Mucosa of rectum (tissue), 2 donors: Measurements from ENCODE around the gene CFAP299.

Experiments used
- H3K27ac ChIP-seq, 2 donors: one replicate each; pipeline ENCODE4 v1.7.0; 2013; ENCODE audit warnings: inconsistent platforms in 2 of 2, low read depth in 2 of 2, low read length in 2 of 2
- H3K27me3 ChIP-seq, 2 donors: one replicate each; pipeline ENCODE4 v1.7.0; 2013; ENCODE audit warnings: low read length in 2 of 2; ENCODE audit not compliant: control insufficient read depth in 2 of 2, insufficient read depth in 2 of 2
- H3K36me3 ChIP-seq, 2 donors: one replicate each; pipeline ENCODE4 v1.7.0; 2013; ENCODE audit warnings: low read length in 2 of 2; ENCODE audit not compliant: control insufficient read depth in 2 of 2, insufficient read depth in 2 of 2
- H3K4me1 ChIP-seq, 2 donors: one replicate each; pipeline ENCODE4 v1.7.0; 2013; ENCODE audit warnings: low read length in 2 of 2, mild to moderate bottlenecking in 1 of 2; ENCODE audit not compliant: control insufficient read depth in 2 of 2, insufficient read depth in 2 of 2
- H3K4me3 ChIP-seq, 2 donors: one replicate each; pipeline ENCODE4 v1.7.0; 2013; ENCODE audit warnings: low read length in 2 of 2
- H3K9ac ChIP-seq, 2 donors: one replicate each; pipeline ENCODE4 v1.7.0; 2013; ENCODE audit warnings: low read length in 2 of 2, low read depth in 1 of 2, mild to moderate bottlenecking in 1 of 2
- H3K9me3 ChIP-seq, 2 donors: one replicate each; pipeline ENCODE4 v1.7.0; 2013; ENCODE audit warnings: low read length in 2 of 2; ENCODE audit not compliant: control insufficient read depth in 2 of 2
- donor health status: healthy.
- donor health status: Normal muscosa, but diverticular disease.

The CFAP299 gene

DNA sequence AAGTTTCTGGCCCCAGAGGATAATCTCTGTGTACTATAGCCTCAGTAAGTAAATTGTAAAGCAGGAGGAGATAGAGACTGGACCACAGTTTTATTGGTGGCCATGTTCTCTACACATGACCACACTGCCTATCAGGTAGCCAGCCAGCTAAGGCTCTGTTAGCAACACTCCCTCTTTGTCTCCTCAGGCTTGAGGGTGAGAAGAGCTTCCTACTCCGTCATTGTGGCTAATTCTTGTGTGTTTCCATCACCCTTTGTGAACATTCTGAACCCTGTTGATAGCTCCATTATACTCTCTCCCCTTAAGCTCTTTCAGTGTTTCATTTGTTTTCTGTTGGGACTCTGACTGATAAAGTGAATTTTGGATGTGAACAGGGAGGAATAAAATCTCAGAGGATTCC, 233.4 kb downstream of the CFAP299 start:
- Histone ChIP-seq H3K4me1 (no peaks in the 10 kb centered on the region), H3K9me3 (no peaks in the 10 kb centered on the region), H3K27ac (no peak overlapping the region), H3K9ac (no peak overlapping the region), H3K36me3 (no peaks in the 10 kb centered on the region), H3K27me3 (no peaks in the 10 kb centered on the region), H3K4me3 (no peak overlapping the region)

DNA sequence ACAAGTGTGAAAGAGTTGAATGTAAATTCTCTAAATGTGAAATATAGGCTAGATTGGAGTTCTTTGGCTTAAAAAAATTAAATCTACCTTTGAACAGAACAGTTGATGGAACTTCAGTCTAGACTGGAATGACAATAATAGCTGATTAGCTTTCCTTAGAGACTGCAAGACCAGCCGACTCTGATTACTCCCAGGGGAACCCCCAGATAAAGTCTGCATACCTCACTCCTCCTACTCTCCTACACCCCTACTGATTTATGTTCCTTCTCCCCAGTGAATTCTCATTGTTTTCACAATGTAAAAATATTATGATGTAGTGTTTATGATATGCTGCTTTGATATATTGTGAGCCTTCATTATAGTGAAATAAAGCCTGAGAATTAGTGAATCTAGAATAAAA, 241.3 kb downstream of the CFAP299 start:
- Histone ChIP-seq H3K4me1 (no peaks in the 10 kb centered on the region), H3K9ac (no peak overlapping the region), H3K36me3 (no peaks in the 10 kb centered on the region)

DNA sequence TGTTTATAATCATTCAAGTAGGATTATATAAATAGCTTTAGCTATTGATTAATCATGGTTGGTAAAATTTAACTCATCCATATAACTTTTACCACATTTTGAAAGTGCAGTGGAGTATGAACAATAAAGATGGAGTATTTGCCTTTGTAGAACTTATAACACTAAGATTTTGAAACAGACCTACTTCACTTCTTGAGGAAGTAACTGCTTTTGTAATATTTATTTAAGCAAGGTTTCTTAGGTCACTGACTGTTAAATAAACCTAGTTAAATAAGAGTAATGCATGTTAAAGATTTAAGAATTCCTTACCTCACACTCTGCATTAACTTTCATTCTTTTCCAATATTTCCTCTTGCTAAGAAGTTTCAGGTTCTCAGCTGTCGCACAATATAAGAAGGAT, 242.5 kb downstream of the CFAP299 start:
- no peak overlapping the region for H3K9ac ChIP-seq
- H3K27me3 ChIP-seq = no peaks in the 10 kb centered on the region
- no peaks in the 10 kb centered on the region for H3K9me3 ChIP-seq
- no peaks in the 10 kb centered on the region for H3K4me1 ChIP-seq
- H3K4me3 ChIP-seq = no peak overlapping the region
- H3K27ac ChIP-seq = no peak overlapping the region
- no peaks in the 10 kb centered on the region for H3K36me3 ChIP-seq

More for the DNA sequence above, 241.3 kb downstream of the CFAP299 start:
- Histone ChIP-seq H3K27ac (no peak overlapping the region), H3K4me3 (no peak overlapping the region), H3K9me3 (no peaks in the 10 kb centered on the region), H3K27me3 (no peaks in the 10 kb centered on the region)

DNA sequence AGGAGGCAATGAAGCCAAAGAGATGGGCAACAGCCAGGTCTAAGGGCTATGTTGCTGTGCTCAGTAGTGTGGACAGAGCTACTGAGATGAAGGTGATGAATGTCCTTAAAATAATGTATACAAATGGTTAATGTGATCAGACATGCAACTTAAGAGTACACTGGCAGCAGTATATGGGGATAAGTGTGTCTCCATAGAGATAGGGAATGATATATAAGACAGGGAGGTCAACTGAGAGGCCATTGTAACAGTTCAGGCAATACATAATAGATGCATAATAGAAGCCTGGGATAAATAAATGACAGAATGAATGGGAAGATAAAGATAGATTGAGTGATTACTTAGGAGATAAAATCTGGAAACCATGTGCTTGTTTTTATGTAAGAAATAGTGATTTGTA, 250.0 kb downstream of the CFAP299 start:
- H3K27me3 ChIP-seq = no peaks in the 10 kb centered on the region
- H3K4me3 ChIP-seq = no peak overlapping the region
- no peak overlapping the region for H3K27ac ChIP-seq
- H3K9me3 ChIP-seq = no peaks in the 10 kb centered on the region
- no peaks in the 10 kb centered on the region for H3K4me1 ChIP-seq
- H3K9ac ChIP-seq = no peak overlapping the region
- no peaks in the 10 kb centered on the region for H3K36me3 ChIP-seq

DNA sequence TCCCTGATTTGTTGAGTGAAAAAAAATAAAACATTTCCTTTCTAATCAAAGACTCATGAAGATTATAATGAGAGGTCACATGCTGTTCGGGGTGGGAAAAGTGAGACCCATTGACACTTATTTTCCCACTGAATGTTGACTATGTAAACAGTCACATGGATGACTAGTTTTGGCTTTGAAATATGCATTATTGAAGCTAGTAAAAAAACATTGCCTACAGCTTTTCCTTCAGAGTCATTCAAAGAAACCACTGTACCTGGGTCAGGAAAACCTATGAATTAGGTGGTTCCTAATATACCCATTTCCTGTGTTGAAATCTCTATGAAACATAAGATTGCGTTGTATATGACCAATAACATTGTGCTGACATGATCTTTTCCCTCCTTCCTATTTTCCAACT, 251.2 kb downstream of the CFAP299 start:
- Histone ChIP-seq H3K36me3 (no peaks in the 10 kb centered on the region), H3K9ac (no peak overlapping the region), H3K27me3 (no peaks in the 10 kb centered on the region), H3K9me3 (no peaks in the 10 kb centered on the region), H3K27ac (no peak overlapping the region), H3K4me1 (no peaks in the 10 kb centered on the region), H3K4me3 (no peak overlapping the region)

DNA sequence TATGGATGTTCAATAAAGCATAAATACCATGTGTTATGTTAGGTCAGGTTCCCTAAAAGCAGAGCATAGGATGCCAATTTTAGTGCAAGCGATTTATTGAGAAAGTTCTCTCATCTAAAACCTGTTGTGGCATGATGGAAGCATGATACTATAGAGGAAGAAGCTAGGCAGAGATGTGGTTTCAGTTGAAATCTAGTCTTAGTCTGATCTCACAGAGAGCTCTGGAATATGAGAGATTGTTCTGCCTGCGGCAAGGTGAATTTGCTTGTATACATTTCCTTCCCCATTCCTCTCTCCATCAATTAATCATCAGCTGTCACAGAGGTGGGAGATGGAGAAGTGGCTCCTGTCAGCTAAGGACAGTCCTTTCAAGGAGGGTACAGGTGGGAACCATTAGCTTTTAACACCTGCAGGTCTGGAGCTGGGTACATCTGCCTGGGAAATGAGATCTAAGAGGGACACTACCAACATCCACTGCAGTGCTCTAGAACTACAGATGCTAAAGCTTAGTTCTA, 252.4 kb downstream of the CFAP299 start:
- Histone ChIP-seq H3K4me1 (no peaks in the 10 kb centered on the region), H3K9me3 (no peaks in the 10 kb centered on the region), H3K36me3 (no peaks in the 10 kb centered on the region), H3K4me3 (no peak overlapping the region), H3K27ac (no peak overlapping the region), H3K9ac (no peak overlapping the region), H3K27me3 (no peaks in the 10 kb centered on the region)

DNA sequence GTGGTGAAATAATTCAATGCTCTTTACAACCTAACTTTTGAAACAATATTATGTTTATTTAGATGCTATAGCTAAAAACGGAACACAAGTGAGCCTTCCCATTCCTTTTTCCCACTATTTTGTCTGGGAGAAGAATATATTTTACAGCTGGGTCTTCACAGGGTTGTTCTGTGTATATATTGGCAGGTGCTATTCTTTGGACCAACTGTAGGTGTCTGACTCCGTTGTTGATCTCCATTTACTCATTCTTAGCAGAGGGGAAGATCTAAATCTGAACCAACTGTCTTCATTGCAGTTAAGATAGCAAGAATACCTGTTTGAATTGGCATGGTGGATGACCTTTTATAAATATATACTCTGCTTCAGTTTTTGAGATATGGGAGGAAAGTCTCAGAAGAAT, 257.4 kb downstream of the CFAP299 start:
- Histone ChIP-seq H3K9me3 (no peaks in the 10 kb centered on the region), H3K27ac (no peak overlapping the region), H3K4me3 (no peak overlapping the region), H3K27me3 (no peaks in the 10 kb centered on the region), H3K36me3 (no peaks in the 10 kb centered on the region), H3K4me1 (no peaks in the 10 kb centered on the region), H3K9ac (no peak overlapping the region)

DNA sequence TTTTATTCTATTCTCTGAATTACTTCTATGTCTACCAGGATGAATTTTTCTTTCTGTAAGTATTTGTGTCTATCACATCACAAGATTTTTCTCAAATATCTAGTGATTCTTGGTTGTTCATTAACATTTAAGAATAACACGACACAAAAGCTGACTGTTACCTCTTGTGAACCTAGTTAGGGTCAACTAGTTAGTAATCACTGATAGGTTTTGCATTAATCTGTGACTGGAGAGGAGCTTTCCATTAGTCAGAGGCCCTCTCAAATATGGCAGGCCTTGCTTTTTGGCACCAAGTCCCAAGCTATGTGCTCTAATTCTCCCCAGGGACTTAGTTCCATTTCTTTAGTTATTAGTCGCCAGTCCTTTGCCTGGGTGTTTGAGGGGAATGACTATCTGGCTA, 259.2 kb downstream of the CFAP299 start:
- H3K9ac ChIP-seq = no peak overlapping the region
- H3K36me3 ChIP-seq = no peaks in the 10 kb centered on the region
- H3K9me3 ChIP-seq = no peaks in the 10 kb centered on the region
- no peaks in the 10 kb centered on the region for H3K4me1 ChIP-seq
- H3K27ac ChIP-seq = no peak overlapping the region
- no peak overlapping the region for H3K4me3 ChIP-seq
- no peaks in the 10 kb centered on the region for H3K27me3 ChIP-seq

DNA sequence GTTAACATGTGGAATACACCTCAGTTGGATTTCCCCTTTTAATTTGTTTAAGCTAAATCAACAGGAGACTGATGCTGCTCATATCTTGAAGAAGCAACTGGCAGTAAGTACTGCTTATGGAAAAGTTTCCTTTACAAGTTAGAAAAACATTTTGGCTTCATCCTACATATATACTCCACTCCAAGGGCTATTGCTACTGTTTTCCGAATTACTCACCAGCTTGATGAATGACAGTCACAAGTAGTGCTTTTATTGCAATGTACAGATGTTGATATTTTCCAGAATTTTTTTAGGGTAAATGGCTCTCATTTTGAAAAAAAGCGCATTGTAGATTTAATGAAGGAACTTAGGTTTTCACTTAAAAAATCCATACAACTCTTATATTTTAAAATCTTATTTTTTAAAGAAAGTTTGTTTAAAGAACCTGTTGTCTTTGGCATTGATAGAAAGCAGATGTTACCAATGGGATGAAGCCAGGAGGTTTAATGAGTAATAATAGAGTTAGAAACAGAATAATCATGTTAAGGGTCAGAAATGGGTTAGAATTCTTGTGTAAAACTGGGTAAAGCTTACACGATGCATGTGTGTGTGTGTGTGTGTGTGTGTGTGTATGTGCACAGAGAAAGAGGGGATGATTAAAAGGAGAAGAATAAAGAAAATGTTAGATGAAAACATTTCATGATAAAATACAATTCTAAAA, 272.9 kb downstream of the CFAP299 start:
- Histone ChIP-seq H3K27ac (no peak overlapping the region), H3K4me1 (peaks cover 4 to 11% of the 10 kb centered on the region in 2 donors), H3K4me3 (no peak overlapping the region), H3K9ac (no peak overlapping the region), H3K9me3 (no peaks in the 10 kb centered on the region), H3K36me3 (no peaks in the 10 kb centered on the region), H3K27me3 (no peaks in the 10 kb centered on the region)

DNA sequence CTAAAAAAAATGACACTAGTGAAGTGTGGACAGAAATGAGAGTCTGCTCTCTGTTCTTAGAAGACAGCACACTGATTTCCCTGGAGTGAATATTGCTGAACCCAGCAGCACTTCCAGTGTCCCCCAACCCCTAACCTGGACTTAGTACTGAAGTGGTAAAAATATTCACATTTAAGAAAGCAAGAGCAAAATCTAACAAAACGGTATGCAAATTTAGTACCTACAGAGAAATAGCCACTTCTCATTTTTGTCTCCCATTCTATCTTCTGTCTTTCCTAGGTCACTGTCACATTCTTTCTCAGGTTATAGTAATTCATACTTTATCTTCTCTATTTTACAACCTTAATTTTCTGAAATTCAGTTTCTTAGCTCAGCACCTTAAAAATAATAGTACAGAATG, 274.7 kb downstream of the CFAP299 start:
- Histone ChIP-seq H3K36me3 (no peaks in the 10 kb centered on the region), H3K9ac (no peak overlapping the region), H3K4me3 (no peak overlapping the region), H3K4me1 (peaks cover 4 to 11% of the 10 kb centered on the region in 2 donors), H3K27me3 (no peaks in the 10 kb centered on the region), H3K27ac (no peak overlapping the region), H3K9me3 (no peaks in the 10 kb centered on the region)
